Hypothalamus (tissue), 51 donors: ENCODE data around the gene KCNC2.
"Not testable (repeated sequence)": the region's sequence is repeated elsewhere in the genome, so short reads cannot be mapped to it uniquely, and the experiment has no call there.

Experiments
- DNase-seq, 51 donors: peaks; one replicate each; lab custom pipeline; 2025; lab: John Stamatoyannopoulos, UW

KCNC2 gene

DNA sequence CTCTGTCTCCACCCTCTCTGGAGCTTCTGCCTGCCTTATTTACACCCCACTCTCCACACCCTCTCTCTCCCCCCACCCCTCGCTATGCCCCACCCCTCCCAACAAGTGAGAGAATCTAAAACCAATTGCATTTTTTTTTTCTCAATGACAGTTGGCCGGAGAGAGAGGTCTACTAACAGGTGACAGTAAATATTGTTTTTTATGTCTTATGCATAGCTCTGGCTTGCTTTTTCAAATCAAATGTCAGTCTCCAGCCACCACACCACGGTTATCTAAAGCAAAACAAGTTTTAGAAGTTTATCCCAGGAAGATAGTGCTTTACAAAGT is at the start of gene KCNC2:
TSS of gene KCNC2 (minus strand) at position 28 of the 327 bp plus-strand sequence.
- peak in 1 of 51 donors; percentile 41 for DNase-seq

DNA sequence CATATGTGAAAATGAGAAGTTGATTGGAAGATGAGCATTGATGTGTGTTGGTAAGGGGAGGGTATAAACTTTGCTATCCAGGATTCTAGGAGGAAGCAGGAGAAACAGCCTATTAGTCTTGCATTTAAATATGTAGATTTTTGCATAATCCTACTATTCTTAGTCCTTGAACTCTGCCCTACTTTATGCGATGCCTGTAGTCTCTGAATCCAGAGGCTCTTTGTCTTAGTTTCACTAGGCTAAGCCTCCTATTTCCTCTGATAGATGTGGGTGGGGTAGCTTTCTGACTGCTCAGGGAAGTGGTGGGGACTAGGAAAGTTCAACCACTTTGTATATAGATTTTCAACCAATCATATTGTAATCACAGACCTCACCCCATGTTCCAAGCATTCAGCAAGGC is 49.5 kb upstream of the KCNC2 start:
- no peak for DNase-seq

DNA sequence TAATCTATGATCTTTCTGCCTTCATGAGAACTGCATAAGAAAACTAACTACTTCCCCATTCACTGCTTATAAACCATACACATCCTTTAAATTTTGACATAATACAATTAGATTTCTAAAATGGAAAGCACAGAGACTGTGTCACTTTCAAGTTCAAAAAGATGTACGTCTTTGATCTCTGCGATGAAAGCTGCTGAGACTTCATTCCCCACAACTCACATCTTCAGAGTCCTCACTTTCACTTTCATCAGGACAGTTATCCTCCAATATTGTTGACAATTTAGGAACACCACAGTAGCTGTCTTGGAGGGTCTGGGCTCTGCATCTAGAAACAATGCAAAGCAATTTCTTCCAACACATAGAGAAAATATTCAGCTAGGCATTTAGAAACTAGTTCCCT is 47.9 kb upstream of the KCNC2 start:
- no peak for DNase-seq

DNA sequence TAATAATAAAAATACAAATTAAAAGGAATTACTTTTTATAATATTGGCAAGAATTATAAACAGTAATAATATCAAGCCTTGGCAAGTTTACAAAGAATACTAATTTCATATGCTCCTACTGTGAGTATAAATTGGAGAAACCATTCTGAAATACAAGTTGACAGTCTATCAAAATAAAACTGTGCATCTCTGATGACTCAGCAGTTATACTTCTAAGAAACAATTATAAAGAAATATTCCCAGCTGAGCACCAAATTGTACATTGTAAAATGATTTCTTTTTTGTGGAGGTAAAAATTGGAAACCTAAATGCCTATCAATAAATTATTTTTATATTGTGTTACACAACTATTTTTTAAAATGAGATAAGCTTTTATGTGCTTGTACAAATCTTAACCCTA is 35.5 kb upstream of the KCNC2 start:
- no peak for DNase-seq

DNA sequence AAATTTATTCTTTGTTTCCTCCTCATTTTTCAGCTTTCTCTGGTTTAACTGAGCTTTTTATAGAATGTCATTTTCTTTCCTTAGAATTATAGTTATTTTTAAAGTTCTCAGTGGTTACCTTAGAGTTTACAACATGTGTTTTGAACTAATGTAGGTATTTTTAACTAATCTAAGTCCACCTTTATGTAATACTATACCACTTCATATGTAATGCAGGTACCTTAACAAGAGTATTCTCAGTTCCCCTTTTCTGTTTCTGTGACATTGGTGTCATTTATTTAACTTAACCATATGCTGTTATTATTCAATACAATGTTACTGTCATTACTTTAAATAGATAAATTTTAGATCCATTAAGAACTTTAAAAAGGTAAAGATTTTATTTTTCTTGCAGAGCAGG is 30.3 kb upstream of the KCNC2 start:
- no peak for DNase-seq

DNA sequence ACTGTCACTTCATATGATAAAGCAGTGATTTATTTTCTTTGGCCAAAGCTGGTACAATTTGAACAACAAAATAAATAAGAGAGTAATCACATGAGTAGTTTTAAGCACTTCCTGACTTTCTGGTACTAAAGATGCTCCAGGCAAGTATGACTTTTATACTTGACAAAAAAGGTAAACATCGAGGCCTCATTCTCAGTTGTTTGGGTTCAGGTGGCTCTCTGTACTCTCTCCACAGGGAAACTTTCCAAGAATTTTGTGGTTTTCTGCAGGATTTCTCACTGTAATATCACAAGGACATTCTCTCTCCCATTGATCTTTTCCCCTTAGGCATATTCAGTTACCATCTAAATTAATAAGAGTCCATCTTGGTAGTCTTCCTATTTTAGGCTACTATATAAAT is 26.6 kb upstream of the KCNC2 start:
- no peak for DNase-seq

DNA sequence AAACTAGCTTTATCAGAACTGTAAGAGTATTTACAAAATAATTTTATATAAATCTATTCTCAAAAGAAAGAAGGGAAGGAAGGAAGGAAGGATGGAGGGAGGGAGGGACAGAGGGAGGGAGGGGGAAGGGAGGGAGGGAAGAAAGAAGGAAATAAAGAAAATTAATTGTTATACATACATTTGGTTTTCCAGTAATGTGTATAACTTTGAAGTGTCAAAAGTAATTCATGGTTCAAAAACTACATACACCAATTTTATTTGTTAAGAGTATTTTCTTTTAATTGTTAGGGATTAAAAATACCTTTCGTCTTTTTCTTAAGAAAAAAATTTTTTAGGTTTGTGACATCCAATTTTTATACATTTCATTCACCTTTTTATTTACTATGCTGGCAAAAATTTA is 17.5 kb upstream of the KCNC2 start:
- DNase-seq: no peak

DNA sequence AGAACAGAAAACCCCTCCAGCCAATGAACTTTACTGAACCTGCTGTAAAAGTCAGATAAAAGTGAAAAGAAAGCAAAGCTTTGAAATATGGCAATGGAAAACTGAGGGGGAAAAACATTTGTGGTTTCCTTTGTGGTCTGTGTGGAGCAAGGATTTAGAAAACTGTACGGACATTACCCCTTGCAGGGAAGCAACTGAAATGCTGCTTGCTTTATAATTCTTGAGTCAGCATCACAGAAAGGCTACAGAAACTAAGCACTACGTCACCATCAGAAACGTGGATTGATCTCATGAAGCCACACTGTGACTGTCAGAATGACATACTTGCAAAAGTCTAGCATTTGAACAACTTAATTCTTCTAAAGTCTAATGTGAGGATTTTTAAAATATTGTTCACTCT is 2.4 kb upstream of the KCNC2 start:
- DNase-seq: no peak

DNA sequence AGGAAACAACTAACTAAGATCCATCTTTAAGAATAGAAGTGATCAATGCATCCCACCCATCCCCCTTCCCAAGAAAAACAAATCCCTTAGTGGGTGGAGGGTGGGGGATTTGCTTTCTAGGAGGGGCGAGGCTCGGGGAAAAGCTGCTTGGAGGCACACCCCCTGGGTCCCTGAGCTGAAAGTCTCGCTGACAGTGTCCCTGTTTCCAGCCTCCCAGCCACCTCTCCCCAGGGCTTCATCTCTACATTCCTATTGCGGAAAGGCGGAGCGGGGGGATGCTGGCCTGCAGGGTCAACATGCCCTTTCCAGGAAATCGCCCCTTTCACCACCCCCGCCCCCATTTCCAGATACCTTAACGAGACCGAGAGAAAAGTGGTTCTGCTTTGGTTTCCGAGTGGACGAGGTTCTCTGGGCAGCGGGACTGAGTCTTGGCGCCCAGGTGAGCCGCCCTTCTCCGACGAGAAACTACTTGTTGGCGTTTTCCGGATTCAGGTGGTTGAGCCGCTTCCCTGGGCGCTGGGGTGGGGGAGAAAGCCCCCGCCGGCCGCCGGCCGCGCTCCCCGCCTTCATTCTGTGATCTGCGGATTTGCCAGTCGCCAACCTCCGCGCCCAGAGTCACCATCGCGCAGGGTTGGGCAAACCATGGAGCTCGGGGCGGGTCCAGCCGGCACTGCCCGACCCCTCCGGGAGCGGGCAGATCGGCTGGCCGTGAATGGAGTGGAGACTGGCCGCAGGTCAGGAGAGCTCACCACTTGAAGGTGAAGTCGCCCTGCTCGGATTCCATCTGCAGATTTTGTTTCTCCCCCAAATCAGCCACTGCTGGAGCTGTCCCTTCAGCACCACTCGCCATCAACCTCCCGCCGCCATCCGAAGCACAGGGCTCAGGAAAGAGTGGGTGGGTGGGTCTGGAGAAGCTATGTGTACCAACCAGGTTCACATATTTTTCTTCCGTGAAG is 505 bp downstream of the KCNC2 start:
- peak in 10 of 51 donors; percentile 2 to 50 (median 30) for DNase-seq

DNA sequence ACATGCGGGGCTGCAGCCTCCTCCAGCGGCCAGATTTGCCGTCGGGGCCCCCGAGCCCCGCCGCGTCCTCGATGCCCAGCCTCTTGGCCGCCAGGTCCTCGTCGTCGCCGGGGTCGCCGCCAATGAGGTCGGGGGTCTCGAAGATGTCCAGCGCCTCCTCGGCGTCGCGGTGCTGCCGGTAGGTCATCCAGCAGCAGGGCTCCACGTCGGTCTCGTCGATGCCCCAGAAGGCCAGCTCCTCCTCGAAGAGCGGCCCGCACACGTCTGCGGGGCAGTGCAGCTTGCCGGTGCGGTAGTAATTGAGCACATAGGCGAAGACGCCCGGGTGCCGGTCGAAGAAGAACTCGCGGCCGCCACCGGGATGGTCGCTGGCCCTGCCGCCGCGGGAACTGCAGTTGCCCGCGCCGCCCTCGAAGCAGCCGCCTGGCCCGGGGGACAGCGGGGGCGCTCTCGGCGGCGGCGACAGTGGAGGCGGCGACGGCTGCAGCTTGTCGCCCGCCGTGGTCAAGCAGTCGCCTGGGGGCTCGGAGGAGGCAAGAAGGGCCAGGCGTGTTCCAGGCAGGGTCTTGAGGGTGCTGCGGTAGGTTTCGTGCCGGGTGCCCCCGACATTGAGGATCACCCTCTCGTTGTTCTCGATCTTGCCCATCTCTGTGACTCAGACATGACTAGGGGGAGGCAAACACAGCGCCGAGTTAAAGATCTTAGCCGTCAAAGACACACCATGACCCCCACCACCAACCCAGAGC is 2.1 kb downstream of the KCNC2 start:
- DNase-seq: peak in 2 of 51 donors; percentile 2 to 6

DNA sequence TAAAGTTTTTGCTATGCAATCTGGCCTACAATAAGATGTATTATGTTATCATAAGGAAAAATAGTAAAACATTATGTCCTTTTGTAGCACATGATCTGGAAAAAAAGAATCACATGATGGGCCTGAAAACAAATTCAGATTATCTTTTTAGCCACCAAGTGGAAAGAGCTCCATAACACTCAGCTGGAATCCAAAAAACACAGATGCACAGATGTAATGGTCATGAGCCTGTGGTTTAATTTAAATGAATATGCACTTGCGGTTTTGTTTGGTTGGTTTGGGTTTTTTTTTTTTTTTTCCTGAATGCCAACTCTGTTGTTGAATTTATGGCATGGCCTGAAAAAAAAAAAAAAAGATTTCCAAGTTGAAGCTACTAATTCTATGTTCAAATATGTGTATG is 4.1 kb downstream of the KCNC2 start:
- no peak for DNase-seq

DNA sequence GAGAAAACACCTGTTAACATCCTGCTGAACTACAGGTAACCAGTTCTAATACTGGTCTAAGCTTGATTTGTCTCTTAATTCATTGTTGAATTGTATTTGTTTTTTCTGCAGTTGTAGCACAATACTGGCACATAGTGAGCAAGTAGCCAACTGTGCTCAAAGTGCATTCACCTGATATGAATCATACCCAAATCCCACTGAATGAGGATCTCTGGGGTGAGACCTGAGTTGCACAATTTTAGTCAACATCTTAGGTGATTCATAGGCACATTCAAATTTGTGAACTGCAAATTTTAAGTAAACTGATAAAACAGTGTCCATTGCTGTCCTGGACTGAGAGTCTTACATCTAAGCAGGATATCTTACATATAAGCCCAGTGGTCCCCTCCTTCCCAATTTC is 12.8 kb downstream of the KCNC2 start:
- no peak for DNase-seq

DNA sequence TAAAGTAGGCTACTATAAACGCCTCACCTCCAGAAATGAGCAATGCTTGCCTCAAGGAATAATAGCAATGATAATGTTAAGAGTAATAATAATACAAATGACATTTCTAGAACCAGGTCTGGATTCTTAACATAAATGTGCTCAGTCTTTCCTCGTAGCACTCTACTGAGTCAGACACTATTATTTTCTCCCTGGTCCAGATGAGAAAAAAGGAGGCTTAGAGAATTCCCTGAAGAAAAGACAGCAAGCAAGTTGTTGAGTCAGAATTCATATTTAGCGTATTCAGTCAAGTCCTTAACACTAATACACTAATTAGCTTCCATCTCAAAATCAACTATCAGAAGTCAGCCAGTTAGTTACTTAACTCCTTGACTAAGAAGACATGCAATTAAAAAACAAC is 13.2 kb downstream of the KCNC2 start:
- no peak for DNase-seq

DNA sequence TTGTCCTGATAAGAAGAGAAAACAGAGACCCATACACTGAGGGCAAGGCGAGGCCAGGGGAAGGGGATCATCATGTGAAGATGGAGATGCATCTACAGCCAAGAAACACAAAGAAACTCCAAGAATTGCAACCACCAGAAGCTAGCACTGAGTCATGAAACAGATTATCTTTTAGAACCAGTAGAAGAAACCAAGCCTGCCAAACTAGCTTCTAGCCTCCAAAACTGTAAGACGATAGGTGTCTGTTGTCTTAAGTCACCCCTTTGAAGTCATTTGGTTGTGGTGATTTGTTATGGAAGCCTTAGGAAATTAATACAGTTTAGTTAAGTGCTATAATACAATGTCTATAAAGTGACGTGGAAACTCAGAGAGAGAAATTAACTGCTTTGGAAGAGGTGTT is 15.4 kb downstream of the KCNC2 start:
- DNase-seq: no peak

DNA sequence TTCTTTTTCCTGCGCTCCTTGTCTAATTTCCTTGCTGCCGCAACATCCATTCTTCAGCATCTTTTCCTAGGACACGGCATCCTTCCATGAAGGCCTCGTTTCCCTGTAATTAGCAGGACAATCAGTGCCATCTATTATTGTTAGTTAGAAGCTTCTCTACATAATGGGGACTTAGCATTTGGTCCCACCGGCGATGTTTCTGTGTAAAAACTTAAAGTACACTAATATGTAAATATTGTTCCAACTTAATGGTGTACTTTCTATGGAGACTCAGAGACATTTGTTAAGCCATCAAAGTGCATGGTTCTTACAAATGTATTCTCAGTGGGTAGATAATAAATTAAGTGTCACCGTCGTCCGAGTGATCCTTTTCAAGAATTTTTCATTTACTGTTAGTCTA is 17.4 kb downstream of the KCNC2 start:
- no peak for DNase-seq

DNA sequence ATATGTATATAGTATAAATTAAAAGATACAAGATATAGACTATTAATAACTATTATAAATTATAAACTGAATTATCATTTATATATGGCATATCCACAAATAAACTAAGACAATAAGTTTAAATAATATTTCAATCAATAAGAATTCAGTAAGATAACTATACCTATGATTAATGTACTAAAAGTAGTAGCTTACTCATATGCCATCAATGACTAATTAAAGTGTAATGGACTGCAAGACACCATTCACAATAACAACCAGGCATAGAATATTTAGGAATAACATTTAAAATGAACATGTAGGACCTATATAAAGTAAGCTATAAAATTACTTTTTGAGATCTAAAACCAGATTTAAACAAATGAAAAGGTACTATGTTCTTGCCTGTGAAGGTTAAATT is 18.8 kb downstream of the KCNC2 start:
- DNase-seq: no peak

DNA sequence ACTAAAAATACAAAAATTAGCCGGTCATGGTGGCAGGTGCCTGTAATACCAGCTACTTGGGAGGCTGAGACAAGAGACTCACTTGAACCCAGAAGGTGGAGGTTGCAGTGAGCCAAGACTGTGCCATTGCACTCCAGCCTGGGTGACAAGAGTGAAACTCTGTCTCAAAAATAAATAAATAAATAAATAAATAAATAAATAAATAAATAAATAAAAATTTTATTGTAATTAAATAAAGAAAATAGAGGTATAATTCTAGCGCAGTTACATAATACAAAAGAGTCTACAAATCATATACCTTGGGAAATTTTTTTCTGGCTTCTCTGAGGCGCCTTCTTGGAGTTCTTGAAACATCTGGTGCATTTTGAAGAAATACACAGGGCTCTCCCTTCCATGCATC is 23.8 kb downstream of the KCNC2 start:
- not testable (repeated sequence) for DNase-seq

DNA sequence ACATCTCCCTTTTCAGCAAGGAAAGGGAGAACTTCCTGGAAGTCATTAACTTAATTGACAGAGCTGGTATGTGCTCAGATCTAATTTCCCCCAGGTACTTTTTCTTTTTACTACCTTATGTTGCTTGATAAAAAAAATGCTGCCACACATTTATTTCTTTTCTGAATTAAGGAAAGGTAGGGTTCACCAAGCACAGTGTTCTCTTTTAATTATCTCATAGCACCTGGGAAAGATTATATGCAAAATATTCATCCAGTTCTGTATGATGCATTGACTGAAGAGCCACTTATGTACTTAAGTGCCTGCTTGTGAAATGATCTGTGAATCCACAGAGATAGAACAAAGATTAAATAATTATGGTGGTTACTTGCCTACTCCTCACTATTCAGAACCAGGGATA is 25.1 kb downstream of the KCNC2 start:
- DNase-seq: no peak

DNA sequence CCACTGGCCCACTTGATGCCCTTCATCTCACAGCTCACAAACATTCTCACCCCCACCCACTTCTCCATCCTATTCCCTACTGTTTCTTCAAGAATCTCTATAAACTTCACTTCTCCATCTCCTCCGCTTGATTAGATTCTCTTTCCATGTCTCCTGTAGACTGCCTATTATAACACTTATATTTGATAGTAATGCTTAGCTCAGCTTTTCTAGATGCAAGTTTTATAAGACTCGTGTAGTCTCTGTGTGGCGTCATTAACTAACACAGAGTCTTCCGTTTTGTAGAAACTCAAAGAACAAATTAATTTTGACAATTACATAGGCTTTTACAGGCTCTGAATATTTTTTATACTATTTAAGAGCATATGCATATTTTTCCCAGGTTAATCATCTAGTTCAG is 25.7 kb downstream of the KCNC2 start:
- DNase-seq: no peak

DNA sequence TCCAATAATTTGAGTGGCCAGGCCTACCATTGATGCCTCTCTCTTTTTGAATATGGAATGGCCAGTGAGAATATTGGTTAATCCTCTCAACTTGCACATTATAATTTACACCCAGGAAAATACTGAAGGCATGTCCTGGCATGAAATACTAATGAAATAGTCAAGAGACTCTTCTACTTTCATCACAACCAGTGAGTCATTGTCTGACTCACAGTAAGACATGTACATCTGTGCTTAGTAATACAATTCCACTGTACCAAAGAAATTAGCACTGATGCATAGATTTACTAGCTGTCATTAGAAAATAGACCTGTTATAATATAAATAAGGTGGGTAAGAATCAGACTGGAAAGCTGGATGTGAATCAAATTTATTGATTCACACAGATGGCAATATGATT is 31.6 kb downstream of the KCNC2 start:
- DNase-seq: peak in 1 of 51 donors; percentile 19

DNA sequence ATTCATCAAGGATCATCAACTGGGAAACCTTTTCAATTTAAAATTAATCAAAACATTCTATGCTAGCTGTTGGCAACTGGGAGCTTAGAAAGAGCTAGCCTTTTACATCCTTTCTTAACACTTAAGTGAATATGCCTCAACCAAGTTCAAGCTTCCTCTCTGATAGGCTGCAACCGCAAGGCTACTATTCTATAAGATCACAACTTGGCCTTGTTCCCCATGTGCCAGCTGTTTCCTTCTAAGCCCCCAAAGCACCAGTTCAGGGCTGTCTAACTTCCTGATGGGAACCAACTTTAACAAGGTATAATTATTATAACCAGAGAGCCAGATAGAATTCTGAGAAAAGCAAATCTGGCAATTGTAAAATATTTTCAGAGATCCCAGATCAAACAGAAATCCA is 37.0 kb downstream of the KCNC2 start:
- no peak for DNase-seq

DNA sequence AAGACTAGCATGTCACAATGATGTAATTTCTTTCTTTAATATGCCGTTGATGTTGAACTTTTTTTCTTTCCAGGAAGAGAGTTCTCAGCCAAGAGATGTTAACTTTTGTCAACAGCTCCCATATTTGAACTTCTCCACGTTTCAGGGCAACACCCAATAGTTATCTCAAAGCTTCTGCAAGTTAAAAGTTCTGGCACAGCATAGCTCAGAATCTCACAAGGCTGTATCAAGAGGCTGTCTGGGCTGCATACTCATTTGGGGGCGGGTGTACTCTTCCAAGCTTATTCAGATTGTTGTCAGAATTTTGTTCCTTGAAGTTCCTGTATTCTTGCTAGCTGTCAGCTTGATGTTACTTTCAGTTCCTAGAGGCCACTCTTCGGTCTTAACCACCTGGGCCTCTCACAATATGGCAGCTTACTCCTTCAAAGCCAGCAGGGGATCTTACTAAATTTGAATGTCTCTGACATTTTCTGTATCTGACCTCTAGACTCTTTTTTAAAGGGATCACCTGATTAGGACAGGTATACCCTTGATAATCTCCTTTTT is 38.9 kb downstream of the KCNC2 start:
- DNase-seq: no peak
